ENCODE results near the gene MAMDC2.

MAMDC2 gene

GRCh38 chr9:70218767-70219166 lies 175.1 kb downstream of the MAMDC2 start:
- DNase-seq (ENCODE audit: extremely low read depth, low read depth), result peak; percentile 25
- H3K4me3 ChIP-seq (replicated peaks; ENCODE audit: low read depth, low read length), result no peak overlapping the region
- TF ChIP-seq, protein P1, sequence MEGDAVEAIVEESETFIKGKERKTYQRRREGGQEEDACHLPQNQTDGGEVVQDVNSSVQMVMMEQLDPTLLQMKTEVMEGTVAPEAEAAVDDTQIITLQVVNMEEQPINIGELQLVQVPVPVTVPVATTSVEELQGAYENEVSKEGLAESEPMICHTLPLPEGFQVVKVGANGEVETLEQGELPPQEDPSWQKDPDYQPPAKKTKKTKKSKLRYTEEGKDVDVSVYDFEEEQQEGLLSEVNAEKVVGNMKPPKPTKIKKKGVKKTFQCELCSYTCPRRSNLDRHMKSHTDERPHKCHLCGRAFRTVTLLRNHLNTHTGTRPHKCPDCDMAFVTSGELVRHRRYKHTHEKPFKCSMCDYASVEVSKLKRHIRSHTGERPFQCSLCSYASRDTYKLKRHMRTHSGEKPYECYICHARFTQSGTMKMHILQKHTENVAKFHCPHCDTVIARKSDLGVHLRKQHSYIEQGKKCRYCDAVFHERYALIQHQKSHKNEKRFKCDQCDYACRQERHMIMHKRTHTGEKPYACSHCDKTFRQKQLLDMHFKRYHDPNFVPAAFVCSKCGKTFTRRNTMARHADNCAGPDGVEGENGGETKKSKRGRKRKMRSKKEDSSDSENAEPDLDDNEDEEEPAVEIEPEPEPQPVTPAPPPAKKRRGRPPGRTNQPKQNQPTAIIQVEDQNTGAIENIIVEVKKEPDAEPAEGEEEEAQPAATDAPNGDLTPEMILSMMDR (IDR thresholded peaks at IDR 0.05; ENCODE audit: low read depth, low read length, missing control alignments), result no peak

GRCh38 chr9:70220216-70220615 lies 176.6 kb downstream of the MAMDC2 start:
- no peak overlapping the region for H3K4me3 ChIP-seq (replicated peaks; ENCODE audit: low read depth, low read length)
- TF ChIP-seq, protein P1 (IDR thresholded peaks at IDR 0.05; ENCODE audit: low read depth, low read length, missing control alignments), result no peak
- no peak for DNase-seq (ENCODE audit: extremely low read depth, low read depth)

DNA sequence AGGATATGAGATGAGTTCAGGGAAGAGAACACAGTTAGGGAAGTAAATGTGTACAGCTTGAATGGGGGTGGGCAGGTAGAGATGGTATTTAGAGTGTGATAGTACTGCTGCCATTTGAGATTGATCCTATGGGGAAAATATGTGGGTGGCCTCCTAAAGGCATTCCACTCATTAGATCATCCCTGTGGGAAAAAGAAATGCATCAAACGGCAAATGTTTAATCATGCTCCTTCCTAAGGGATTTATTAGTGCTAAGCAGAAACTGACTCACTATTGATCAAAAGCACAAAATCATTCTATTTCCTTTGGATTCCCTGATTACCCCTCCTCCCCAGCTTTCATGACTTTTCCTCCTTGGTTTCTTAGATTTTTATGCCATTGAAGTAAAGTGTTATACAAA lies 178.7 kb downstream of the MAMDC2 start:
- no peak for DNase-seq (ENCODE audit: extremely low read depth, low read depth)
- H3K4me3 ChIP-seq (replicated peaks; ENCODE audit: low read depth, low read length), result no peak overlapping the region
- TF ChIP-seq, protein P1 (IDR thresholded peaks at IDR 0.05; ENCODE audit: low read depth, low read length, missing control alignments), result no peak

- no peak overlapping the region for H3K4me3 ChIP-seq (replicated peaks; ENCODE audit: low read depth, low read length)
- no peak for DNase-seq (ENCODE audit: extremely low read depth, low read depth)
- TF ChIP-seq, protein P1 (IDR thresholded peaks at IDR 0.05; ENCODE audit: low read depth, low read length, missing control alignments), result no peak
Measured at GRCh38 chr9:70228118-70228517, 184.5 kb downstream of the MAMDC2 start.

- H3K4me3 ChIP-seq (replicated peaks; ENCODE audit: low read depth, low read length), result no peak overlapping the region
- DNase-seq (ENCODE audit: extremely low read depth, low read depth), result no peak
- TF ChIP-seq, protein P1 (IDR thresholded peaks at IDR 0.05; ENCODE audit: low read depth, low read length, missing control alignments), result no peak
Measured at GRCh38 chr9:70228611-70229010, 185.0 kb downstream of the MAMDC2 start.

DNA sequence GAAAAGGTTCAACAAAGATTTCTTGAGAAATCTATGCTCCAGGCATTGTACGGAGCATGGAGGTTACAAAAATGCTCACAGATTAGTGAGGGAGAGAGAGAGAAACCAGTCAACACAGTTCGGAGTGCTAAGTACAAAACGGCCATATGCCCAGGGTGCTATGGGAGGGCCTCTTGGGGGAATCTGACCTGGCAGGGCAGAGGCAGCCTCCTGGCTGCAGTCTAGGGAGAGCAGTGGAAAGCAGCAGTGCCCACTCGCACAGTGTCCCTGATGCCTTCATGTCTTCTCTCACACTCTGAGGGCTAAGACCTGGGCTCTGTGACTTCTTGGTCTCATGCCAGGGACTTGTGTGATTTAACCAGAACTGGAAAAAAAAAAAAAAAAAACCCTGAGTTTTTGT lies 185.4 kb downstream of the MAMDC2 start:
- TF ChIP-seq, protein P1 (IDR thresholded peaks at IDR 0.05; ENCODE audit: low read depth, low read length, missing control alignments), result no peak
- no peak for DNase-seq (ENCODE audit: extremely low read depth, low read depth)
- no peak overlapping the region for H3K4me3 ChIP-seq (replicated peaks; ENCODE audit: low read depth, low read length)

GRCh38 chr9:70229579-70229978 lies 185.9 kb downstream of the MAMDC2 start:
- DNase-seq (ENCODE audit: extremely low read depth, low read depth), result no peak
- TF ChIP-seq, protein P1 (IDR thresholded peaks at IDR 0.05; ENCODE audit: low read depth, low read length, missing control alignments), result peak; percentile 25
- no peak overlapping the region for H3K4me3 ChIP-seq (replicated peaks; ENCODE audit: low read depth, low read length)

All from HFF-Myc (cell line).